Muscle of back (tissue), 10 donors: ENCODE measurements around the gene INSIG1. TPM values are rescaled to one million over a fixed set of nuclear protein-coding genes. Genes with fewer than 3 reads are reported as not detected.

Experiments
- polyA plus RNA-seq, 10 donors: library from polyadenylated mRNA; unstranded; fragments of 120-200 nt; gene quantifications; one replicate each; pipeline ENCODE4 v1.2.1, GENCODE V29; 2013; ENCODE audit not compliant: insufficient read length in 10 of 10

INSIG1 gene
- polyA plus RNA-seq, 10 donors, result 17.0 to 33.0 (median 24.6) TPM

Other genes starting within 250 kb of the INSIG1 start
- not detected for gene HTR5A, start 227.6 kb upstream of the INSIG1 start, polyA plus RNA-seq
- gene EN2, start 160.3 kb downstream of the INSIG1 start, polyA plus RNA-seq, result 1 to 10 TPM in 8 of 10 donors, under 1 TPM in 2; 0.67 to 2.1 (median 1.4) TPM
- under 1 TPM in 7 of 10 donors, not detected in 3; 0.11 to 0.72 (median 0.29) TPM for gene CNPY1, start 248.7 kb downstream of the INSIG1 start, polyA plus RNA-seq